Spleen (tissue), 11 donors: ENCODE data around the gene ADCY6. TPM values are rescaled to one million over a fixed set of nuclear protein-coding genes. Genes with fewer than 3 reads are reported as not detected.

Experiments
- DNase-seq: peaks from one replicate; pipeline ENCODE4 v3.0.0-alpha.2; 2020
- H3K27ac ChIP-seq, 8 donors: fragments of 200-600 bp; sonication (generic) in 7 of 8; 1 replicate in 4 of 8; 2 replicates in 4 of 8; pipeline versions ENCODE4 v1.5.0 to v1.8.0; 2016 to 2021; ENCODE audit warnings: inconsistent platforms in 4 of 8, mild to moderate bottlenecking in 4 of 8, moderate library complexity in 1 of 8
- H3K27me3 ChIP-seq, 7 donors: fragments of 200-600 bp; sonication (generic) in 6 of 7; replicated peaks in 1 of 7; 1 replicate in 4 of 7; 2 replicates in 3 of 7; pipeline versions ENCODE4 v1.5.0 to v1.8.0; 2016 to 2021; ENCODE audit warnings: inconsistent platforms in 3 of 7, mild to moderate bottlenecking in 1 of 7
- H3K36me3 ChIP-seq, 6 donors: fragments of 200-600 bp; sonication (generic) in 5 of 6; 1 replicate in 4 of 6; 2 replicates in 2 of 6; pipeline versions ENCODE4 v1.5.0 to v1.8.0; 2016 to 2021; ENCODE audit warnings: inconsistent platforms in 2 of 6
- H3K4me1 ChIP-seq, 6 donors: fragments of 200-600 bp; sonication (generic) in 5 of 6; 1 replicate in 3 of 6; 2 replicates in 3 of 6; pipeline versions ENCODE4 v1.5.0 to v1.8.0; 2016 to 2021; ENCODE audit warnings: inconsistent platforms in 3 of 6
- H3K4me3 ChIP-seq, 8 donors: fragments of 200-600 bp; sonication (generic) in 7 of 8; 1 replicate in 4 of 8; 2 replicates in 4 of 8; pipeline versions ENCODE4 v1.5.0 to v1.8.0; 2016 to 2021; ENCODE audit warnings: inconsistent platforms in 4 of 8, mild to moderate bottlenecking in 4 of 8, moderate library complexity in 2 of 8
- H3K9me3 ChIP-seq, 8 donors: fragments of 200-600 bp; sonication (generic) in 7 of 8; 1 replicate in 4 of 8; 2 replicates in 4 of 8; pipeline versions ENCODE4 v1.5.0 to v1.8.0; 2016 to 2021; ENCODE audit warnings: inconsistent platforms in 4 of 8
- CTCF ChIP-seq, 11 experiments: fragments of 200-600 bp in 7 of 11; fragments of 450-650 bp in 4 of 11; sonication (generic) in 4 of 11; IDR thresholded peaks in 8 of 11; conservative IDR thresholded peaks in 3 of 11; 1 replicate in 7 of 11; 2 replicates in 4 of 11; pipeline versions ENCODE4 v1.4.0 to v1.8.0; 2016 to 2021; ENCODE audit warnings: antibody characterized with exemption in 11 of 11, inconsistent platforms in 4 of 11, mild to moderate bottlenecking in 1 of 11
- POLR2A ChIP-seq, 3 donors: fragments of 450-650 bp; IDR thresholded peaks; one replicate each; pipeline ENCODE4 v1.5.1; 2017; ENCODE audit warnings: antibody characterized with exemption in 3 of 3, mild to moderate bottlenecking in 1 of 3
- POLR2AphosphoS5 ChIP-seq, 3 donors: sonication (generic); formaldehyde crosslinking; IDR thresholded peaks; one replicate each; pipeline ENCODE4 v1.5.1; 2017; ENCODE audit warnings: antibody characterized with exemption in 3 of 3
- WGBS, 5 donors: extraction: QIAGEN DNeasy Blood & Tissue Kit in 3 of 5; methylation state at CpG; one replicate each; pipeline versions ENCODE4 v1.1.5 to v1.1.7; 2013 to 2018; 5-methylcytosine and 5-hydroxymethylcytosine counted together
- intact Hi-C: fragments of 100-400 bp; cut with DNase I; formaldehyde crosslinking; loops from one replicate; pipeline ENCODE4 v1.15.0; 2023; ENCODE audit warnings: low total_unique reads
- microRNA-seq, 3 donors: library from miRNA; unstranded; fragments of <30 nt; microRNA quantifications; one replicate each; pipeline versions ENCODE4 to v1.1.0, GENCODE V29; 2019 to 2020
- polyA plus RNA-seq, 3 donors: library from polyadenylated mRNA; stranded (reverse); fragments of 200-250 nt; gene quantifications; one replicate each; pipeline ENCODE4 v1.2.1, GENCODE V29; 2013
- small RNA-seq, 4 donors: library from RNA; depleted of rRNA; stranded (forward); fragments of <200 nt; gene quantifications; one replicate each; pipeline ENCODE3, GENCODE V24; 2016
- total RNA-seq, 7 donors: library from RNA; depleted of rRNA in 3 of 7; stranded (reverse); fragments of >200 nt in 3 of 7; fragmentation: NEBNext Ultra II Directional in 4 of 7; extraction: Animal tissue kit (Norgen Biotek cat#: 25700) in 4 of 7; gene quantifications; one replicate each; pipeline versions ENCODE4 v1.1.0 to v1.2.1, GENCODE V29; 2016 to 2021
- donor health status: healthy with polysubstance abuse.
- donor health status: DM: no; HTN: no; CAD: no; lungs with moderate emphysema.
- donor health status: DM: no; HTN: no; CAD: no.
- donor health status: Bipolar disorder and iron deficiency.
- donor health status: healthy.
- donor health status: DM: no; HTN: no; CAD: no.
- donor health status: DM: yes; HTN: yes; CAD: no.

Gene ADCY6
- total and polyA plus RNA-seq, 10 donors, result 1.6 to 20.4 (median 13.7) TPM

DNA sequence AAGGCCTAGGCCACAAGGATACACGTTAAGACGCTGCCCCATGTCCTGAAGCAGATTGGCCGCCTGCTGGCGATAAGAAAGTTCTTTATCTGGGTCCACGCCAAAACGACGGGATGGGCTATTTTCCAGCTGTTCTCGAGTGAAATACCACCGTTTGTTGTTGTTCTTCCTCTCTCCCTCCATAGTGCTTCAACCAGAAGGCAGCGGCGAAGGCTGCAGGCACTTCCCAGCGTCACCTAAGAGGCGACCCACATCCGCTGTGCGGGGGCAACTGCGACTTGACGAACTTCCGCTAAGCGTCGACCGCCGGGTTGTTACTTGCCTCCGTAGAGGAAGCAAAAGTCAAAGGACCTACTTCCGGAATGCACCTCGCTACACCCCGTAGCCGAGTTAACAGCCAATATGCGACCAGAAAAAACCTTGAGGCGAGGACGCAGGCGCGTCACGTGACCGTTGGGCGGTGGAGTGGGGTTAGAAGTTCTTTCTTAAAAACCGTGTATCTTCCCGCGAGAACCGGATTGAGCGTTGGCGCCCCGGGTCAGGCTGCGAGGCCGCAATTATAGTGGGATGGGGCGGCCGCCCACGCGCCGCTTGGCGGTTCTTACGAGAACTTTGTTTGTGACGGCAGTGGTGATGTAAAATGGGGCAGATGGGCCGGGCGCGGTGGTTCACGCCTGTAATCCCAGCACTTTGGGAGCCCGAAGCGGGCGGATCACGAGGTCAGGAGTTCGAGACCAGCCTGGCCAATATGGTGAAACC is 72.2 kb downstream of the ADCY6 start, which contains the start of gene CCNT1:
TSS of gene CCNT1 (minus strand) at position 215 of the 759 bp plus-strand sequence. CDS start at position 183, 32 bp downstream.
- 0 to 1% (median 0%) methylated on average over 34 to 61 of the region's 61 CpGs for WGBS, 5 donors
- Histone ChIP-seq H3K9me3 (peaks cover 0 to 27% (median 23%) of the 10 kb centered on the region in 8 donors), H3K4me3 (peak within 1 kb of the TSS; percentile 64 to 78 (median 70)), H3K36me3 (peaks cover 0 to 33% (median 21%) of the 10 kb centered on the region in 6 donors), H3K4me1 (peaks cover 29 to 54% (median 46%) of the 10 kb centered on the region in 6 donors), H3K27ac (peak within 1 kb of the TSS; percentile 92 to 98 (median 98)), H3K27me3 (no peaks in the 10 kb centered on the region)
- peak; percentile 100 for DNase-seq
- TF ChIP-seq POLR2AphosphoS5 (IDR thresholded peaks at IDR 0.05) (peak; percentile 98 to 99 (median 98)), POLR2A (IDR thresholded peaks at IDR 0.05) (peak; percentile 36 to 91 (median 76)), CTCF (IDR thresholded peaks at IDR 0.05 in 8 of 11, conservative IDR thresholded peaks at IDR 0.05 in 3 of 11) (peak in 8 of 11 experiments; percentile 14 to 54 (median 42))
- intact Hi-C loops, result no loop called here

Small RNA genes within 50 kb of the gene (microRNA-seq; reads per million reads assigned to microRNA genes)
- gene MIR4701, result 0 reads per million in 3 donors

Small RNA genes within 50 kb of the gene (small RNA-seq; reads per million reads assigned to genes)
- gene MIR4701 (0 reads per million in 4 donors), gene RF00019 (0 reads per million in 4 donors)

Other genes starting within 250 kb of the ADCY6 start
- gene LALBA, start 219.0 kb downstream of the ADCY6 start, total RNA-seq, result not detected
- gene LALBA, start 219.0 kb downstream of the ADCY6 start, polyA plus RNA-seq, result not detected
- gene KANSL2, start 106.9 kb downstream of the ADCY6 start, total RNA-seq, result 10 to 100 TPM; 28.4 to 50.7 (median 31.6) TPM
- gene KANSL2, start 106.9 kb downstream of the ADCY6 start, polyA plus RNA-seq, result 10 to 100 TPM; 38.3 to 48.4 (median 43.3) TPM
- 10 to 100 TPM; 30.3 to 53.4 (median 40.9) TPM for gene CCNT1, start 72.4 kb downstream of the ADCY6 start, total RNA-seq
- gene CCNT1, start 72.4 kb downstream of the ADCY6 start, polyA plus RNA-seq, result 1 to 10 TPM; 4.0 to 5.7 (median 4.8) TPM
- gene CACNB3, start 29.4 kb upstream of the ADCY6 start, total RNA-seq, result 10 to 100 TPM in 3 of 7 donors, 1 to 10 TPM in 4; 4.7 to 16.1 (median 8.4) TPM
- gene CACNB3, start 29.4 kb upstream of the ADCY6 start, polyA plus RNA-seq, result 1 to 10 TPM; 2.5 to 4.6 (median 4.3) TPM
- gene DDX23, start 63.1 kb upstream of the ADCY6 start, total RNA-seq, result 100 to 1,000 TPM in 3 of 7 donors, 10 to 100 TPM in 4; 71.7 to 104 (median 91.7) TPM
- gene DDX23, start 63.1 kb upstream of the ADCY6 start, polyA plus RNA-seq, result 10 to 100 TPM; 33.1 to 54.9 (median 49.2) TPM
- 1 to 10 TPM in 5 of 7 donors, under 1 TPM in 2; 0.69 to 3.0 (median 1.5) TPM for gene RND1, start 76.8 kb upstream of the ADCY6 start, total RNA-seq
- gene RND1, start 76.8 kb upstream of the ADCY6 start, polyA plus RNA-seq, result under 1 TPM; 0.65 to 0.93 (median 0.86) TPM
- 10 to 100 TPM; 27.8 to 73.8 (median 43.2) TPM for gene FKBP11, start 136.4 kb upstream of the ADCY6 start, total RNA-seq
- gene FKBP11, start 136.4 kb upstream of the ADCY6 start, polyA plus RNA-seq, result 10 to 100 TPM; 31.8 to 49.8 (median 37.9) TPM
- 100 to 1,000 TPM in 4 of 7 donors, 10 to 100 TPM in 3; 66.8 to 152 (median 125) TPM for gene ARF3, start 168.4 kb upstream of the ADCY6 start, total RNA-seq
- 10 to 100 TPM; 22.2 to 54.1 (median 31.2) TPM for gene ARF3, start 168.4 kb upstream of the ADCY6 start, polyA plus RNA-seq
- 1 to 10 TPM in 6 of 7 donors, under 1 TPM in 1; 0.59 to 2.9 (median 2.0) TPM for gene WNT10B, start 182.6 kb upstream of the ADCY6 start, total RNA-seq
- gene WNT10B, start 182.6 kb upstream of the ADCY6 start, polyA plus RNA-seq, result 1 to 10 TPM; 2.5 to 5.4 (median 4.6) TPM
- under 1 TPM in 3 of 7 donors, not detected in 4; 0.23 to 0.52 (median 0.41) TPM for gene WNT1, start 189.2 kb upstream of the ADCY6 start, total RNA-seq
- gene WNT1, start 189.2 kb upstream of the ADCY6 start, polyA plus RNA-seq, result under 1 TPM in 1 of 3 donors, not detected in 2; 0.06 TPM
- gene DDN, start 210.3 kb upstream of the ADCY6 start, total RNA-seq, result 1 to 10 TPM in 1 of 7 donors, under 1 TPM in 5, not detected in 1; 0.15 to 2.0 (median 0.40) TPM
- under 1 TPM; 0.09 to 0.64 (median 0.42) TPM for gene DDN, start 210.3 kb upstream of the ADCY6 start, polyA plus RNA-seq
- gene PRKAG1, start 229.7 kb upstream of the ADCY6 start, total RNA-seq, result 10 to 100 TPM; 40.2 to 47.2 (median 44.6) TPM
- gene PRKAG1, start 229.7 kb upstream of the ADCY6 start, polyA plus RNA-seq, result 10 to 100 TPM; 34.1 to 41.4 (median 39.8) TPM